CD4-positive, alpha-beta T cell treated with Interleukin-6 for 4 hours (primary cell): Measurements from ENCODE around the gene PLPPR3.
"Not testable (repeated sequence)": the region's sequence is repeated elsewhere in the genome, so short reads cannot be mapped to it uniquely, and the experiment has no call there.

Experiments used
- DNase-seq: peaks from one replicate; pipeline ENCODE4 v3.0.0-alpha.2; 2020; ENCODE audit warnings: mixed read lengths

PLPPR3 gene

DNA sequence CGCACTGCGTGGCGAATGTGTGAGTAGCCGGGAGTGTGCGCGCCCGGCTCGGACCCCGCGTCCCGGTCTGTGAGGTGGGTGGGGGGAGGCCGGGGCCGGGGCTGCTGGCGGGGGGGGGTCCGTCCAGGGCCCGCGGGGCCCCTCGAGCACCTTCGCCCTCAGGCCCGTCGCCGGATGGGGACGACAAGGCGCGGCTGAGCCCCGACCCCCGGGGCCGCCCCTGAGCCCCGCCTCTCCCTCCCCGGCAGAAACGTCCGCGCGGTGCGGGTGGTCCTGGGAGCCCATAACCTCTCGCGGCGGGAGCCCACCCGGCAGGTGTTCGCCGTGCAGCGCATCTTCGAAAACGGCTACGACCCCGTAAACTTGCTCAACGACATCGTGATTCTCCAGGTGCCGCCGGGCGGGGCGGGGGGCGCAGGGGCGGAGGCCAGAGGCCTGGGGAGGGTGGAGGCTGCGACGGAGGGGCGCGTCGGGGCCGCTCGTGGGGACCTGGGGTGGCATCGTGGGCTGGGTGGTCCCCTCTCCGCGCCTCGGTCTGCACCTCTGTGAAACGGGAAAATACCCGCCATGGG is 31.3 kb upstream of the PLPPR3 start:
- DNase-seq: no peak

DNA sequence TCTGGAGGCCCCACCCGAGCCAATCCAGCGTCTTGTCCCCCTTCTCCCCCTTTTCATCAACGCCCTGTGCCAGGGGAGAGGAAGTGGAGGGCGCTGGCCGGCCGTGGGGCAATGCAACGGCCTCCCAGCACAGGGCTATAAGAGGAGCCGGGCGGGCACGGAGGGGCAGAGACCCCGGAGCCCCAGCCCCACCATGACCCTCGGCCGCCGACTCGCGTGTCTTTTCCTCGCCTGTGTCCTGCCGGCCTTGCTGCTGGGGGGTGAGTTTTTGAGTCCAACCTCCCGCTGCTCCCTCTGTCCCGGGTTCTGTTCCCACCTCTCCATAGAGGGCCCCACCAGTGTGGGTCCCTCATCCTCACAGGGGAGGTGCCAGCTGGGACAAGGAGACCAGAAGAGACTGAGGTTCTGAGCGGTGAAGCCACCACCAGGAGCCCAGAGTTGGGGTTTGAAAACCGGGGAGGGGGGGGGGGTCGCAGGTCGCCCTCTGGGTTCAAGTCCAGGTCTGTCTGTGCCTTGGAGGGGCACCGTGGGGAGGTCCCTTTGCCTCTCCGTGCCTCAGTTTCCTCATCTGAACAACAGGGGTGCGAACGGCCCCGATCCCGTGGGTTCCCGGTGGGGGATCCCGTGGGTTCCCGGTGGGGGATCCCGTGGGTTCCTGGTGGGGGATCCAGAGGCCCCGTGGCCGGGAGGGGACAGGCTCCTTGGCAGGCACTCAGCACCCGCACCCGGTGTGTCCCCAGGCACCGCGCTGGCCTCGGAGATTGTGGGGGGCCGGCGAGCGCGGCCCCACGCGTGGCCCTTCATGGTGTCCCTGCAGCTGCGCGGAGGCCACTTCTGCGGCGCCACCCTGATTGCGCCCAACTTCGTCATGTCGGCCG is 30.6 kb upstream of the PLPPR3 start, which contains the start of gene ELANE:
TSS of gene ELANE (plus strand) at position 168 of the 878 bp plus-strand sequence. CDS start at position 194, 26 bp downstream.
- no peak for DNase-seq

DNA sequence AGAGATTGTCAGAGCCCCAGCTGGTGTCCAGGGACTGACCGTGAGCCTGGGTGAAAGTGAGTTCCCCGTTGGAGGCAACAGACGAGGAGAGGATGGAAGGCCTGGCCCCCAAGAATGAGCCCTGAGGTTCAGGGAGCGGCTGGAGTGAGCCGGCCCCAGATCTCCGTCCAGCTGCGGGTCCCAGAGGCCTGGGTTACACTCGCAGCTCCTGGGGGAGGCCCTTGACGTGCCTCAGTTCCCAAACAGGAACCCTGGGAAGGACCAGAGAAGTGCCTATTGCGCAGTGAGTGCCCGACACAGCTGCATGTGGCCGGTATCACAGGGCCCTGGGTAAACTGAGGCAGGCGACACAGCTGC is 29.2 kb upstream of the PLPPR3 start:
- no peak for DNase-seq

DNA sequence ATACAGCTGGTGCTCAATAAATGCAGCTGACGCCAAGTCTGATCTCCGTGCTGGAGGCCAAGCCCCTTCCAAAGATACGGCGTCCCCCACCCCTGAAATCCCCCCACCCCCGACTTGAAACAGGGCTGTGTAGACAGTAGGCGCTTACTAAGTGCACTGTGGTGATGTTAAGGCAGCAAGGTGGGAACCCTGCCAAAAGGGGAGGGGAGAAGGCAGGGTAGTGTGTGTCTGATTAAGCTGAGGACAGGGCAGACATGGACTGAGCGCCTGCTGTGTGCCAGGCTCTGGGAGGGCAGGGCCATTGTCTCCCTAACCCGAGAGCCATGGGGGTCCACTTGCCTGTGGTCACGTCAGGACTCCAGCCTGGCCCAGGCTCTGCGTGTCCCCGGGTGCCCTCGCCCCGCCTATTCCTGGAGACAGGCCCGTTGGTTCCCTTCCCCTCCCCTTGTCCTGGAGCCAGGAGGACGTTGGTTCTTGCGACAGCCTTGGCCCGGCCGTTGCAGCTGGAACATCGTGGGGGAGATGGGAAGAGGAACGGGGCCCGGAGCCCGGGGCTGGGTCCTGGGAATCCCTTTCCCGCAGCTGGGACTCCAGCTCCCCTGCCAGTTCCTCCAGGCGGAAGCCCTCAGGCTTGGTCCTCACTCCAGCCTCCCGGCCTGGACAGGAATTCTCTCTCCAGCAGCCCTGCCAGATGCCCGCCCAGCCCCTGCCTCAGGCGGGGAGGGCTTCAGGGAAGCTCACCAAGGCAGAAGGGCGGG is 28.6 kb upstream of the PLPPR3 start:
- DNase-seq: no peak

DNA sequence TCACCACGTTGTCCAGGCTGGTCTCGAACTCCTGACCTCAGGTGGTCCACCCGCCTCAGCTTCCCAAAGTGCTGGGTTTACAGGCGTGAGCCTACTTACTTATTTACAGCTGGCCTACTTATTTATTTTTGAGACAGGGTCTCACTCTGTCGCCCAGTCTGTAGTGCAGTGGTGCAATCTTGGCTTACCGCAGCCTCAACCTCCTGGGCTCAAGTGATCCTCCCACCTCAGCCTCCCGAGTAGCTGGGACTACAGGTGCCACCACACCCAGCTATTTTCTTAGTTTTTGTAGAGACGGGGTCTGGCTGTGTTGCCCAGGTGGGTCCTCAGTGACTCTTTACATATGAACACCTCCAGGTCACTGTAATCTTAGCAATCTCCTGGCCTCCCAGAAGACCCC is 27.4 kb upstream of the PLPPR3 start:
- DNase-seq: not testable (repeated sequence)

DNA sequence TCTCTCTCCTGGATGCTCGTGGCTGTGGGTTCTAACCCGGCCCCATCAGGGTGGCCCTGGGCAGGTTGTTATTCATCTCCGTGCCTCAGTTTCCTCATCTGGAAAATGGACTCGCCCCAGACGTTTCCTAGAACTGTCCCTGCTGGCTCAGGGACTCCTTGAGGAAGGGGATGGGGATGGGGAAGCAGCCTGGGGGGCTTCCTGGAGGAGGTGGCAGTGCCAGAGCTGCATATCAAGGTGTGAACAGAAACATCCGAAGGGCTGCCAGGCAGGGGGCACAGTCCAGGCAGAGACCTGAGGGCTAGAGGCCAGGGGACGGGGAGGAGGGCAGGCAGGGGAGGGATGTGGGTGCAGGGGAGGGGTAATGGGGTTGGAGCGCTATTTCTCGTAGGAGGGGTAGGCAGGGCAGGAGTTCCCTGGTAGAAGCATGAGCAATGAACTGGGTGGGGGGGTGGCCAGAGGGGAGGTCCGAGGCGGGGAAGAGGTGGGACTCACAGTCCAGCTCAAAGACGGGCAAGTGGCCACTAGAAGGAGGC is 26.7 kb upstream of the PLPPR3 start:
- no peak for DNase-seq

DNA sequence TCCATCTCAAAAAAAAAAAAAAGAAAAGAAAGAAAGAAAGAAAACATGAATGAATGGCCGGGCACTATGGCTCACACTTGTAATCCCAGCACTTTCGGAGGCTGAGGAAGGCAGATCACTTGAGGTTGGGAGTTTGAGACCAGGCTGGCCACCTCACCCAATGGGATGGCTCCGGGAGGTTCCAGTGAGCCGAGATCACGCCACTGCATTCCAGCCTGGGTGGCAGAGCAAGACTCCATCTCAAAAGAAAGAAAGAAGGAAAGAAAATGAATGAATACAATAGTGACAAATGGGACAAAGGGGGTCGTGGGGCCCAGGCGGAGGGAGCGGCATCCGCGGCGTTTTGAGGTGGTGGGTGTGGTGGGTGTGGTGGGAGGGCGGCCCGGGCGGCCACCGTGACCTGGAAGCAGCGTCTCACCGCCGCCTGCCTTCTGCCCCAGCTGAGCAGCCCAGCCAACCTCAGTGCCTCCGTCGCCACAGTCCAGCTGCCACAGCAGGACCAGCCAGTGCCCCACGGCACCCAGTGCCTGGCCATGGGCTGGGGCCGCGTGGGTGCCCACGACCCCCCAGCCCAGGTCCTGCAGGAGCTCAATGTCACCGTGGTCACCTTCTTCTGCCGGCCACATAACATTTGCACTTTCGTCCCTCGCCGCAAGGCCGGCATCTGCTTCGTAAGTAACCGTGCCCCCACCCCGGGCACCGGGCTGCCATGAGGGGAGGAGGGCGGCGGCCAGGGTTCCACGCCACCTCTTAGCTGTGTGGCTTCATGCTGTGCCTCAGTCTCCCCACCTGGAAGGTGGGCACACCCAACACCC is 24.2 kb upstream of the PLPPR3 start:
- DNase-seq: no peak

DNA sequence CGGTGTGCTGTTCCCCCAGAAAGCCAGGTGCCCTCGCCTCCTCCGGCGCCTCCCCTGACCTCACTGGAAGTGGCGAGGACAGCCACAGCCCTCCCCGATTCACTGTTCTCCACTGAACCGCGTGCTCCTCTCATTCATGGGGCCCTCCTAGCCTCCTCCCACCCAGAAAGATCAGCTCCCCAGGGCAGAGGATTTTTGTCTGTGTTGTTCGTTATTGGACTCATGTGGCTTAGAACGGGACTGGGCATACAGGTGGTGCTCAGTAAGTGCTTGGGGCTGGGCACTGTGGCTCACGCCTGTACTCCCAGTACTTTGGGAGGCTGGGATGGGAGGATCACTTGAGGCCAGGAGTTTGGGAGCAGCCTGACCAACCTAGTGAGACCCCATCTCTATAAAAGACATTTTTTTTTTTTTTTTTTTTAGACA is 22.8 kb upstream of the PLPPR3 start:
- DNase-seq: no peak

DNA sequence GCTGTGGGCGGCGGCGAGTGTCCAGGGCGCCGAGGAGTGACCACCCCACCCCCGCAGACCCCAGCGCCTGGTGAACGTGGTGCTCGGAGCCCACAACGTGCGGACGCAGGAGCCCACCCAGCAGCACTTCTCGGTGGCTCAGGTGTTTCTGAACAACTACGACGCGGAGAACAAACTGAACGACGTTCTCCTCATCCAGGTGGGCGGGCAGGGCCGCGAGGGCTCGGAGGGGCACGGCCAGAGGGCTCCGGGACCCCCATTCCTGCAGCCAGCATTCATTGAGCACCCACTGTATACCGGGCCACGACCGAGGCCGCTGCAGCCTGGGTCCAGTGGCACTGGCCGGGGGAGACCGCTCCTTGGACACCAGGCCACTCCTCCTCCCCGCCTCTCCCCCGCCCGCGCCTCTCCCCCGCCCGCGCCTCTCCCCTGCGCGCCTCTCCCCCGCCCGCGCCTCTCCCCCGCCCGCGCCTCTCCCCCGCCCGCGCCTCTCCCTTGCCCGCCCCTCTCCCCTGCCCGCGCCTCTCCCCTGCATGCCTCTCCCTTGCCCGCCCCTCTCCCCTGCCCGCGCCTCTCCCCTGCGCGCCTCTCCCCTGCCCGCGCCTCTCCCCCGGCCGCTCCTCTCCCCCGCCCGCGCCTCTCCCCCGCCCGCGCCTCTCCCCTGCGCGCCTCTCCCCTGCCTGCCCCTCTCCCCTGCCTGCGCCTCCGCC is 22.2 kb upstream of the PLPPR3 start:
- no peak for DNase-seq

DNA sequence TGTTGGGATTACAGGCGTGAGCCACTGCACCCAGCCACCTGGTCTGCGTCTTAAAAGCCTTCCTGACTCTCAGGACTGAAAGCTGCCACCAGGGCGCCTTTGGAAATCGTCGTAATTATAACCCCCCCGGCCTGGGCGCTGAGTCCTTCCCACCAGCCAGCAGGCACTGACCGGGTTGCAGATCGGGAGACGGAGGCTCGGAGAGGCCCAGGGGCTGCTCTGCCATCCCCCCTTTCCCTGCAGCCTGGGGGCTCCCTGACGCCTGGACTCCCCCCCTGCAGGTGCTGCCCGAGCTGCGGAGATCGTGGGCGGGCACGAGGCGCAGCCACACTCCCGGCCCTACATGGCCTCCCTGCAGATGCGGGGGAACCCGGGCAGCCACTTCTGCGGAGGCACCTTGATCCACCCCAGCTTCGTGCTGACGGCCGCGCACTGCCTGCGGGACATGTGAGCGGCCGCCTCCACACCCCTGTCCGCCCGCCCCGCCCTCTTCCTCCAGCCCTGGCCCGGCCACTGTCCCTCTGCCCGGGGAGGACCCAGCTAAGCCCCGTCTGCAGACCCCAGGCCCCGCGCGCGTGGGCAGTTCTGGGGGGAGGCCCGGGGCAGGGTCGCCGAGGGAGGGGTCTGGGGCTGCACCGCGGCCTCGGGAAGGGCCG is 21.6 kb upstream of the PLPPR3 start:
- DNase-seq: no peak

DNA sequence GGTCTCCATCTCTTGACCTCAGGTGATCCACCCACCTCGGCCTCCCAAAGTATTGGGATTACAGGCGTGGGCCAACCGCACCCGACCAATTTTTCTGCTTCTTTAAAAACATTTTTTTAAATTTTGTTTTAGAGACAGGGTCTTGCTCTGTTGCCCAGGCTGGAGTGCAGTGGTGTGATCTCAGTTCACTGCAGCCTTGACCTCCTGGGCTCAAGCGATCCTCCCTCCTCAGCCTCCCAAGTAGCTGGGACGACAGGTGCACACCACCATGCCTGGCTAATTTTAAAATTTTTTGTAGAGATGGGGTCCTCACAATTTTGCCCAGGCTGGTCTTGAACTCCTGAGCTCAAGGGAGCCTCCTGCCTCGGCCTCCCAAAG is 21.0 kb upstream of the PLPPR3 start:
- not testable (repeated sequence) for DNase-seq

DNA sequence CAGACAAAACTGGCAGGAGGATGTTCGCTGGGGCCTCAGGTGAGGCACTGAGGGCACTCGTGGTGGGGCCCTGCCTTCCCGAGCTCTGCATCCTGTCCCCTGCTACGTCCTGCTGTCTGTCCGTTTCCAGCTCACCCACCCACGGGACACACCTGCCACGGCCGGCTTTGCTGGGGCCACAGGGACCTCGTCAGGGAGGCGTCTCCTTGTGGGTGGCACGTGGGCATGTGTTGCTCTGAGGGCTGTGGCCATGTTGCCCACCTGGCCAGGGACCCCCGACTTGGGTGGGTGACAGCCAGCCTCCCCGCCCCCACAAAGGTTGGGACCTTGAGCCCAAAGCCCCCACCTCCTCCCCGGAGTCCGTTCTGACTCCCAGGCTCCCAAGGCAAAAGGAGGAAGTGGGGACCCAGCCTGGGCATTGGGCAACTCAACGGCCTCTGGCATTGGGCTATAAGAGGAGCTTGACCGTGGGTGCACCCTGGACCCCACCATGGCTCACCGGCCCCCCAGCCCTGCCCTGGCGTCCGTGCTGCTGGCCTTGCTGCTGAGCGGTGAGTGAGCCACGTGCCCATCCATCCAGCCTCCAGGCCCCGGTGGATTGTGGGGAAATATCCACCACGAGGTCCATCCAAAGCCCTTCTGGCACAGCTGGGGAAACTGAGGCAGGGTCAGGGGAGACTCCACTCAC is 18.9 kb upstream of the PLPPR3 start, which contains the start of gene PRTN3:
TSS of gene PRTN3 (plus strand) at position 481 of the 688 bp plus-strand sequence. CDS start at position 491, 10 bp downstream.
- no peak for DNase-seq

DNA sequence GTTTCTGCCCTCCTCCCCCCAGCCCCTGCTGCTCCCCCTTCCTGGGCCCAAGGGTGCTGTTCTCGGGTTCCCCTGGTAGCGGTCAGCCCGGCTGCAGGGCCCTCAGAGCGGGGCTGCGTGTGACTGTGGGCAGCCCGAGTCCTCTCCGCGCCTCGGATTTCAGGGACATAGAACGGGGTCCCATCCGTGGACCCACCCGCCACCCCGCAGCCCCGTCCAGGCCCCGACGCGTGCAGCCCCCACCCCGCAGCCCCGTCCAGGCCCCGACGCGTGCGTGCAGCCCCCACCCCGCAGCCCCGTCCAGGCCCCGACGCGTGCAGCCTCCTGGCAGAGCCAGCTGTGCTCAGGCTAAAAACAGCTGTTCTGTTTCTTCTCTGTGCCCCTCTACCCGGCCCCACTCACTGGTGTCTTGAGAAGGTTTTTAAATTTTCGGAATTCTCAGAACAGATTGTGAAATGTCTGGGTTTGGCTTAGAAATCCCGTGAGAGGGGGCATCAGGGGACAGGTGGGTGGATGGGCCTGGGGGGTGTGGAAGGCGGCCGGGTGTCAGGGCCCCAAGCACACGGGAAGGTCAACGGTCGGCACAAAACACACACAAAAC is 13.6 kb upstream of the PLPPR3 start:
- DNase-seq: no peak

DNA sequence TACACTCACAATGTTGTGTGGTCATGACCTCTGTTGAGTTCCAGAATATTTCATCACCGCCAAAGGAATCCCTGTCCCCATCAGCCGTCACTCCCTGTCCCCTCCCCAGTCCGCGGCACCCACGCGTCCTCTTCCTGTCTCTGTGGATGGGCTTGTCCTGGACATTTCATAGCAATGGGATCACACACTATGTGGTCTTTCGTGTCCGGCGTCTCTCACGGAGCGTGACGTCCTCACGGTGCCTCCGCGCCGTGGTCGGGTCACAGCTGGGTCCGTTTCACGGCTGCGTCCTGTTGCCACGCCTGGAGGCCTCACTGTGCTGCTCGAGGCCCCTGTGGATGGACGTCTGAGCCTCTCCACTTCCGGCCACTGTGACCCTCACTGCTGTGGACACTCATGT is 12.5 kb upstream of the PLPPR3 start:
- no peak for DNase-seq

DNA sequence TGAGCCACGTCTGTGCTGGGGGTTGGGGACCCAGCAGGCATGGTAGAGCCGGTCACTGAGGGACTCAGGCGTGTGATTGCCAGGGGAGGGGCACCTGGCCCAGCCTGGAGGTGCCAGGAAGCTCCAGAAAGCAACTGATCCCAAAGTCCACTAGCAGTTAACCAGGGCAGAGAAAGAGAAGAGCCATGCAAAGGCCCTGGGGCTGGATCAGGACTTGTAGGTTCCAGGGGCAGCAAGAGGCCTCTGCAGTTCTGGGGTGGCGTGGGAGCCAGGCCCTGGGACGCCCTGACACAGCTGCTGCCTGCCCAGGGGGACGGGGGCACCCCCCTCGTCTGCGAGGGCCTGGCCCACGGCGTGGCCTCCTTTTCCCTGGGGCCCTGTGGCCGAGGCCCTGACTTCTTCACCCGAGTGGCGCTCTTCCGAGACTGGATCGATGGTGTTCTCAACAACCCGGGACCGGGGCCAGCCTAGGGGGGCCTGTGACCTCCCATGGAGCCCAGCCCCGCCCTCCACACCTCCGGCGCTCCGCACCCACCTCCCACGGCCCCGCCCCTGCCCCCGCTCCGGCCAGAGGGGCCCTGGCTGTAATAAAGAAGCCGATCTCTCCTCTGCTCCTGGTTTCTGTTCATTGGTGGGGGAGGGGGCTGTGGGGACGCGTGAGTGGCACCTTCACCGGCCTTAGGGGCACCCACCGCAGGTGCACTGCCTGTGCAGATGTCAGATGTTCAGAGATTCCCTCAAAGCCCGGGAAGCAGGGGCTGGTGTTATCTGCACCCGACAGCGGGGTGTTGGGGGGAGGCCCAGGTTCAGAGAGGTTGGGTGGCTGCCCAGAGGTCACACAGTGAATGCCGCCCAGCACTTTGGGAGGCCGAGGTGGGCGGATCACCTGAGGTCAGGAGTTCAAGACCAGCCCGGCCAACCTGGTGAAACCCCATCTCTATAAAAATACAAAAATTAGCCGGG is 9.9 kb upstream of the PLPPR3 start:
- DNase-seq: no peak

DNA sequence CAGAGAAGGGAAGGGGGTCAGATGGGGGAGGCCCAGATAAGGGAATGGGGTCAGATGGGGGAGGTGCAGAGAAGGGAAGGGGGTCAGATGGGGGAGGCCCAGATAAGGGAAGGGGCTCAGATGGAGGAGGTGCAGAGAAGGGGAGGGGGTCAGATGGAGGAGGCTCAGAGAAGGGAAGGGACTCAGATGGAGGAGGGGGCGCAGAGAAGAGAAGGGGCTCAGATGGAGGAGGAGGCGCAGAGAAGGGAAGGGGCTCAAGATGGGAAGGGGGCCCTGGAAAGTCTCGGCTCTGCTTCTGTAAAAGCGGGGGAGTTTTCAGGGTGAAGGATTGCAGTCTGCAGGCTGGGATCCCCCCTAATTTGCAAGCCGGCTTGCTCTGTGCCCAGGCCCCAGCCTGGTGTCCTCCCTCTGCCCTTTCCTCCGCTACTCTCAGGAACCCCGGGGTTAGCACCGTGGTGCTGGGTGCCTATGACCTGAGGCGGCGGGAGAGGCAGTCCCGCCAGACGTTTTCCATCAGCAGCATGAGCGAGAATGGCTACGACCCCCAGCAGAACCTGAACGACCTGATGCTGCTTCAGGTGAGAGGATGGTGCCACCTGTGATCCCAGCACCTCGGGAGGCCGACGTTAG is 7.5 kb upstream of the PLPPR3 start:
- DNase-seq: no peak

DNA sequence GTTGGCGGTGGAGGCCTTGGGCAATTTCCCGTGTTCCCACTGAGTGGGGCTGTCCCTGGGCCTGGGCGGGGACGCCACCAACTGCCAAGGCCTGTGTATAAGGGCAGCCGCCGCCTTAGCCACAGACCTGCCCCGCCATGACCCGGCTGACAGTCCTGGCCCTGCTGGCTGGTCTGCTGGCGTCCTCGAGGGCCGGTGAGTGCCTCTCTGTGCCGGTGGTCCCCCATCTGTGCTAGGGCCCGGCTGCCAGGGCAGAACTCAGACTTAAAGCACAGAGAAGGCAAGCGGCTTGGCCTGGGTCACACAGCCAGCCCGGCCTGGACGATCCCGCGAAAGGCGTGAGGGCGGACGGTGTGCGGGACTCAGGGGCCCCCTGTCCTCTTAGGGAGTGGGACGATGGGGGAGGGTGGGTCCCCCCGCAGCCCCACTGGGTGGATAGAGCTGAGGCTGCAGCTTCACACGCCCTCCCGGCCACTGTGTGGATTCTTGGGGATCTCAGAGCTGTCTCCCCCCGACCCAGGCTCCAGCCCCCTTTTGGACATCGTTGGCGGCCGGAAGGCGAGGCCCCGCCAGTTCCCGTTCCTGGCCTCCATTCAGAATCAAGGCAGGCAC is 6.1 kb upstream of the PLPPR3 start, which contains the start of gene AZU1:
TSS of gene AZU1 (plus strand) at position 128 of the 612 bp plus-strand sequence. CDS start at position 138, 10 bp downstream.
- no peak for DNase-seq

DNA sequence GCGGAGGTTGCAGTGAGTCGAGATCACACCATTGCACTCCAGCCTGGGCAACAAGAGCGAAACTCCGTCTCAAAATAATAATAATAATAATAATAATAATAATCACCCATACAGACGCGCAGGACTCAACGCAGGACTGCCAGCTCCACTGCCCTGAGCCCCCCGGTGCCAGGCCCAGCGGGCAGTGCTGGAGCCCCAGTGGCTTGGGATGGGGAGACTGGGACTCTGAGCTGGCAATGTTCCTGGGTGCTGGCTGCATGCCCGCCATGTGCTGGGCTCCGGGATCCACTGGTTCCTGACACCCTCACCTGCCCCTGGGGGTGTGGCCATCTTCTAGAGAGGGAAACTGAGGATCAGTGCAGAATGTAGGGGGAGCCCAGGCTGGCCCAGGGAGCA is 5.6 kb upstream of the PLPPR3 start:
- DNase-seq: no peak
